ENCODE measurements around the gene CTDSPL.
"Not testable (repeated sequence)": the region's sequence is repeated elsewhere in the genome, so short reads cannot be mapped to it uniquely, and the experiment has no call there.

The CTDSPL gene

GRCh38 chr3:38026856-38027255 lies 165.2 kb downstream of the CTDSPL start:
- no peak for DNase-seq

GRCh38 chr3:38027466-38028465 lies 166.1 kb downstream of the CTDSPL start:
- DNase-seq = no peak

GRCh38 chr3:38028621-38029361 lies 167.1 kb downstream of the CTDSPL start:
- no peak for DNase-seq

GRCh38 chr3:38029400-38030125 lies 167.9 kb downstream of the CTDSPL start, which contains the start of gene PLCD1:
Gene PLCD1 (minus strand): TSS chr3:38029642. CDS start chr3:38029539, 103 bp downstream.
- peak; percentile 58 for DNase-seq

- DNase-seq = no peak
Measured at GRCh38 chr3:38030126-38031021, 168.7 kb downstream of the CTDSPL start.

DNA sequence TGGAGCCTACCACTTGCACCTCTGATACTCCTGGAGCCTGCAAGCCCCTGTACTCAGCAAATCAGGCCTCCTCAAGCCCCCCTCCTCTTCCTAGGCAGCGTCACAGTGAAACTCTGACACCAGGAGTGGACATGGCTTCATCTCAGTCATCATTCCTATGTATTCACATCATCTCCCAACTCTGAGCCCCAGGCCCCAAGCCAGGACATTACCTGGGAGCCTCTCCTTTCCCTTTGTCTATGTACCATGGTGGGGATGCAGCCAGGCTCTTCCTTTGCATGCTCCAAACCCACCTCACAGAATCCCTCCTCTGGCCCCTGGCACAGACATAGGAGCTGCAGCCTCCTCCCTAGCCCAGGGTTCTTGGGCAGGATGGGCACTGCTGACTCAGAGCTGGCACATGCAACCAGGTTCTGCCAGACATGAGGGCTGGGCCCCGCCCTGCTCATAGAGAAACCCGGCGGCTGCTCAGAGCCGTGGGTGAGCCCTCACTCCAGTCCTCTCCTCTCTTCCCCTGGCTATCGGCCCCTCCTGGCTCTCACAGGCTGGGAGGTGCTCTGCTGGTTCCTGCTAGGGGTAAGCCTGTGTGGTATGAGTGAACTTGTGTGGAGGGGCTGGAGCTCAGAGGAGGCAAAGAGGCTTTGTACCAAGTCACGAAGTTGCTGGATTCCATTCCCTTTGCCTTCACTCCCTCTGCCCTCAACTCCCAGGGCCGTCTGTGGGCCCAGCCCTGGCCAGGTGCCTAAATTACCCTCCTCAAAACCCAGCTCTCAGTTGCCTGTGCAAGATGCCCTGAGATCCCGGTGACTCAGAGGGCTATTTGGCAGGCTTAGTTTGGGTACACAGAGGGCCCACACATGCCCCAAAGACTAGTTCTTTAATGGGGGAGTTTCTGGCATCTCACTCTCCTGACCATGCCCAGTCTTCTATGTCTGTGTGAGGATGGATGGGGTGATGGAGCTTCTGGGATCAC lies 169.6 kb downstream of the CTDSPL start:
- DNase-seq = peak; percentile 59

GRCh38 chr3:38032328-38032865 lies 170.7 kb downstream of the CTDSPL start:
- no peak for DNase-seq

- not testable (repeated sequence) for DNase-seq
Measured at GRCh38 chr3:38033586-38033985, 171.9 kb downstream of the CTDSPL start.
